Measurements from ENCODE around the gene BLVRA. TPM values are rescaled to one million over a fixed set of nuclear protein-coding genes. Genes with fewer than 3 reads are reported as not detected.

Gene BLVRA
- total RNA-seq, 1 donor from 2014 or later = 63.4 TPM

DNA sequence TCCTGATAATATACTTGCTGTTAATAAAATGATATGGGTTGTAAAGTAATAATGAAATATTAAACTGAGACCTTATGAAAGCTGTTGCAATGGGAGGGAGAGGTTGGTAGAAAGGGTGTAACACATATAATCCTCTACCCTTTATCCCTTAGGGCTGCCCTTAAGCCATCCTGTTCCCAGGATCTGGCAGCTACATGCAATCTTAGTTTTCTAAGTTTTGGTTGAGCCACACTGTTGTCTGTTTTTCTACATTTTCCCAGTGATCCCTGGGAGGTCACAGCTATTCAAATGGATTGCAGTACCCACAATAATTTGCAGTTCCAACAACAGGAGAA lies 35.5 kb upstream of the BLVRA start:
- Mint-ChIP-seq H3K36me3 (ENCODE audit: unreplicated experiment) (no peaks in the 10 kb centered on the region), H3K4me1 (ENCODE audit: low read depth, unreplicated experiment) (peaks cover 14% of the 10 kb centered on the region), H3K4me3 (ENCODE audit: unreplicated experiment) (no peak overlapping the region), H3K27me3 (ENCODE audit: unreplicated experiment) (no peaks in the 10 kb centered on the region), H3K27ac (ENCODE audit: unreplicated experiment) (no peak overlapping the region), H3K9me3 (ENCODE audit: unreplicated experiment) (no peaks in the 10 kb centered on the region)
- DNase-seq = no peak
- TF ChIP-seq, protein P1, sequence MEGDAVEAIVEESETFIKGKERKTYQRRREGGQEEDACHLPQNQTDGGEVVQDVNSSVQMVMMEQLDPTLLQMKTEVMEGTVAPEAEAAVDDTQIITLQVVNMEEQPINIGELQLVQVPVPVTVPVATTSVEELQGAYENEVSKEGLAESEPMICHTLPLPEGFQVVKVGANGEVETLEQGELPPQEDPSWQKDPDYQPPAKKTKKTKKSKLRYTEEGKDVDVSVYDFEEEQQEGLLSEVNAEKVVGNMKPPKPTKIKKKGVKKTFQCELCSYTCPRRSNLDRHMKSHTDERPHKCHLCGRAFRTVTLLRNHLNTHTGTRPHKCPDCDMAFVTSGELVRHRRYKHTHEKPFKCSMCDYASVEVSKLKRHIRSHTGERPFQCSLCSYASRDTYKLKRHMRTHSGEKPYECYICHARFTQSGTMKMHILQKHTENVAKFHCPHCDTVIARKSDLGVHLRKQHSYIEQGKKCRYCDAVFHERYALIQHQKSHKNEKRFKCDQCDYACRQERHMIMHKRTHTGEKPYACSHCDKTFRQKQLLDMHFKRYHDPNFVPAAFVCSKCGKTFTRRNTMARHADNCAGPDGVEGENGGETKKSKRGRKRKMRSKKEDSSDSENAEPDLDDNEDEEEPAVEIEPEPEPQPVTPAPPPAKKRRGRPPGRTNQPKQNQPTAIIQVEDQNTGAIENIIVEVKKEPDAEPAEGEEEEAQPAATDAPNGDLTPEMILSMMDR (IDR thresholded peaks at IDR 0.05; ENCODE audit: partially characterized antibody, unreplicated experiment) = no peak

DNA sequence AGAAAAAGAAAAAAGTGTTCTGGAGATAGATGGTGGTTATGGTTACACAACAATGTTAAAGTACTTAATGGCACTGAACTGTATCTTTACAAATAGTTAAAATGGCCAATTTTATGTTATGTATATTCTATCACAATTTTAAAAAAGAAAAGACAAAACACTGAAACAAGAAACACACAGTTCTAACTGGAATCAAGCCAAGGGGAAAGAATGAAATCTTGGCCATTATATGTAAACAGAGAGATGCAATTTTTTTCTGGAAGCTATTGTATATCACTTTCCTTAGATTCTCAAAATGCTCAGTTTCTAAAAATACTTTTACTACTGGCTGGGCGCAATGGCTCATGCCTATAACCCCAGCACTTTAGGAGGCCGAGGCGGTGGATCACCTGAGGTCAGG lies 33.2 kb upstream of the BLVRA start:
- Mint-ChIP-seq H3K27ac (ENCODE audit: unreplicated experiment) (no peak overlapping the region), H3K4me3 (ENCODE audit: unreplicated experiment) (no peak overlapping the region), H3K27me3 (ENCODE audit: unreplicated experiment) (no peaks in the 10 kb centered on the region), H3K4me1 (ENCODE audit: low read depth, unreplicated experiment) (peaks cover 17% of the 10 kb centered on the region), H3K36me3 (ENCODE audit: unreplicated experiment) (no peaks in the 10 kb centered on the region), H3K9me3 (ENCODE audit: unreplicated experiment) (peaks cover 3% of the 10 kb centered on the region)
- TF ChIP-seq, protein P1 (IDR thresholded peaks at IDR 0.05; ENCODE audit: partially characterized antibody, unreplicated experiment) = no peak
- no peak for DNase-seq

DNA sequence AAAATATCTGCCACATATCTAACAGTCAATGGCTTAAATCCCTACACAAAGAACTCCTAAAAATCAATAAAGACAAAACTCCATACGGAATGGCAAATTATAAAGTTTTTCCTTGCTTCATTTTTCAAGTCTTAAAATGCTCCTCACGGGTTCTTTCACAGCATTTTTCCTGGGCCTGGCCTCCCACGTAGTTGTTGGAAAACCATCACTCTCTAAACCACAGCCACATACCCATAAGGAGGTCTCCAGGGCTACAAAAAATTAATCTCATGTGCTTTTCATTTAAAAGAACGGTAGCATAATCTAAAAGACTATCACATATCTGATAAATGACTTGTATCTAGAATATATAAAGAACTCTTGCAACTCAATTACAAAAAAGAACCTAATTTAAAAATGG lies 32.0 kb upstream of the BLVRA start:
- Mint-ChIP-seq H3K4me3 (ENCODE audit: unreplicated experiment) (no peak overlapping the region), H3K27ac (ENCODE audit: unreplicated experiment) (no peak overlapping the region)

DNA sequence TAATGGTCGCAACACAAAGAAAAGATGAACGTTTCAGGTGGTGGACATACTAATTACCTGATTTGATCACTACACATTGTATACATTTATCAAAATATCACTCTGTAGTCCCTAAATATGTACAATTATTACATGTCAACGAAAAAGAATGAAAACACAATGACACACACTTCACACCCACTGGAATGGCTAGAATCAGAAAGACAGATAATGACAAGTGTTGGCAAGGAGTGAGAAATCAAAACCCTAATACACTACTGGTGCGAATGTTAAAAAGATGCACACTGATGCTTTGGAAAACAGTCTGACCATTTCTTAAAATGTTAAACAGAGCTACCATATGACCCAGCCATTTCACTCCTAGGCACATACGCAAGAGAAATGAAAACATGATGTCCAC lies 31.5 kb upstream of the BLVRA start:
- TF ChIP-seq, protein P1 (IDR thresholded peaks at IDR 0.05; ENCODE audit: partially characterized antibody, unreplicated experiment) = no peak
- H3K27me3 Mint-ChIP-seq (ENCODE audit: unreplicated experiment) = no peaks in the 10 kb centered on the region
- no peak overlapping the region for H3K27ac Mint-ChIP-seq (ENCODE audit: unreplicated experiment)
- DNase-seq = no peak
- no peak overlapping the region for H3K4me3 Mint-ChIP-seq (ENCODE audit: unreplicated experiment)
- peaks cover 3% of the 10 kb centered on the region for H3K9me3 Mint-ChIP-seq (ENCODE audit: unreplicated experiment)
- H3K4me1 Mint-ChIP-seq (ENCODE audit: low read depth, unreplicated experiment) = peaks cover 10% of the 10 kb centered on the region
- no peaks in the 10 kb centered on the region for H3K36me3 Mint-ChIP-seq (ENCODE audit: unreplicated experiment)

More for the DNA sequence above, 32.0 kb upstream of the BLVRA start:
- TF ChIP-seq, protein P1 (IDR thresholded peaks at IDR 0.05; ENCODE audit: partially characterized antibody, unreplicated experiment) = no peak
- DNase-seq = no peak
- Mint-ChIP-seq H3K4me1 (ENCODE audit: low read depth, unreplicated experiment) (peaks cover 10% of the 10 kb centered on the region), H3K36me3 (ENCODE audit: unreplicated experiment) (no peaks in the 10 kb centered on the region), H3K27me3 (ENCODE audit: unreplicated experiment) (no peaks in the 10 kb centered on the region), H3K9me3 (ENCODE audit: unreplicated experiment) (peaks cover 3% of the 10 kb centered on the region)

DNA sequence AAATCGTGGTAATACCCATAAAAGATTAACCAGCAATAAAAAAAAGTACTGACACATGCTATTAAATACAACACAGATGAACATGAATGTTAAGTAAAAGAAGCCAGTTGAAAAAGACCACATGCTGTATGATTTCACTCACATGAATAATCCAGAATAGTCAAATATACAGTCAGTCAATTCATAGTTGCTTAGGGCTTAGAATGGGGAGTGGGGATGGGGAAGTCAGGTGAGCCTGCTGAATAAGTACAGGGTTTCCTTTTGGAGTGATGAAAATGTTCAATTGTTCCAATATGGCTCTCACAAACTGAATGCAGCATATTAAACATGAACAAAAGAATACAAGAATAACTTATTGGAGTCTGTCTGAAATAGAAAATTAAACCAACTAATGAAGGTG lies 31.0 kb upstream of the BLVRA start:
- TF ChIP-seq, protein P1 (IDR thresholded peaks at IDR 0.05; ENCODE audit: partially characterized antibody, unreplicated experiment) = no peak
- no peaks in the 10 kb centered on the region for H3K27me3 Mint-ChIP-seq (ENCODE audit: unreplicated experiment)
- DNase-seq = no peak
- H3K9me3 Mint-ChIP-seq (ENCODE audit: unreplicated experiment) = peaks cover 3% of the 10 kb centered on the region
- H3K4me1 Mint-ChIP-seq (ENCODE audit: low read depth, unreplicated experiment) = peaks cover 10% of the 10 kb centered on the region
- H3K27ac Mint-ChIP-seq (ENCODE audit: unreplicated experiment) = no peak overlapping the region
- no peaks in the 10 kb centered on the region for H3K36me3 Mint-ChIP-seq (ENCODE audit: unreplicated experiment)
- peak overlapping the region; percentile 50 for H3K4me3 Mint-ChIP-seq (ENCODE audit: unreplicated experiment)
